Measurements from ENCODE around the gene LIPG. TPM values are rescaled to one million over a fixed set of nuclear protein-coding genes. Genes with fewer than 3 reads are reported as not detected.
A peak's percentile ranks its signal among the peaks of the same experiment; 100 is the strongest.
"Not testable (repeated sequence)": the region's sequence is repeated elsewhere in the genome, so short reads cannot be mapped to it uniquely, and the experiment has no call there.

LIPG gene
- total RNA-seq, 1 experiment from 2014 or later: 57.8 TPM

- POLR2A ChIA-PET: interaction anchor here (1.0 kb wide), 2 partner anchors 17 to 62 kb away, joined by 3 read pairs; no protein-coding TSS in a partner anchor
- intact Hi-C loops (cut with micrococcal nuclease): no loop called here
- CTCF ChIA-PET: interaction anchor here (0.6 to 3.7 kb wide), 4 partner anchors 8 to 216 kb away, joined by 3 to 9 read pairs (median 5); no protein-coding TSS in a partner anchor
- TF ChIP-seq, protein P1, sequence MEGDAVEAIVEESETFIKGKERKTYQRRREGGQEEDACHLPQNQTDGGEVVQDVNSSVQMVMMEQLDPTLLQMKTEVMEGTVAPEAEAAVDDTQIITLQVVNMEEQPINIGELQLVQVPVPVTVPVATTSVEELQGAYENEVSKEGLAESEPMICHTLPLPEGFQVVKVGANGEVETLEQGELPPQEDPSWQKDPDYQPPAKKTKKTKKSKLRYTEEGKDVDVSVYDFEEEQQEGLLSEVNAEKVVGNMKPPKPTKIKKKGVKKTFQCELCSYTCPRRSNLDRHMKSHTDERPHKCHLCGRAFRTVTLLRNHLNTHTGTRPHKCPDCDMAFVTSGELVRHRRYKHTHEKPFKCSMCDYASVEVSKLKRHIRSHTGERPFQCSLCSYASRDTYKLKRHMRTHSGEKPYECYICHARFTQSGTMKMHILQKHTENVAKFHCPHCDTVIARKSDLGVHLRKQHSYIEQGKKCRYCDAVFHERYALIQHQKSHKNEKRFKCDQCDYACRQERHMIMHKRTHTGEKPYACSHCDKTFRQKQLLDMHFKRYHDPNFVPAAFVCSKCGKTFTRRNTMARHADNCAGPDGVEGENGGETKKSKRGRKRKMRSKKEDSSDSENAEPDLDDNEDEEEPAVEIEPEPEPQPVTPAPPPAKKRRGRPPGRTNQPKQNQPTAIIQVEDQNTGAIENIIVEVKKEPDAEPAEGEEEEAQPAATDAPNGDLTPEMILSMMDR (IDR thresholded peaks at IDR 0.05; ENCODE audit: unreplicated experiment): no peak
- BruUV-seq (replicated peaks): no TSS peak
- Mint-ChIP-seq H3K27me3 (ENCODE audit: insufficient read depth, unreplicated experiment) (no peaks in the 10 kb centered on the region), H3K9me3 (ENCODE audit: unreplicated experiment) (peaks cover 10% of the 10 kb centered on the region), H3K4me1 (ENCODE audit: insufficient read depth, unreplicated experiment) (no peaks in the 10 kb centered on the region), H3K27ac (ENCODE audit: low read depth, unreplicated experiment) (no peak overlapping the region), H3K4me3 (ENCODE audit: unreplicated experiment) (no peak overlapping the region), H3K36me3 (ENCODE audit: insufficient read depth, unreplicated experiment) (no peaks in the 10 kb centered on the region)
- DNase-seq (ENCODE audit: unreplicated experiment): no peak
Observed at GRCh38 chr18:49553003-49553402, 8.9 kb upstream of the LIPG start.

- intact Hi-C loops (cut with micrococcal nuclease): no loop called here
- TF ChIP-seq, protein P1 (IDR thresholded peaks at IDR 0.05; ENCODE audit: unreplicated experiment): no peak
- Mint-ChIP-seq H3K4me1 (ENCODE audit: insufficient read depth, unreplicated experiment) (peaks cover 4% of the 10 kb centered on the region), H3K27me3 (ENCODE audit: insufficient read depth, unreplicated experiment) (no peaks in the 10 kb centered on the region), H3K36me3 (ENCODE audit: insufficient read depth, unreplicated experiment) (no peaks in the 10 kb centered on the region), H3K27ac (ENCODE audit: low read depth, unreplicated experiment) (no peak overlapping the region), H3K4me3 (ENCODE audit: unreplicated experiment) (no peak overlapping the region), H3K9me3 (ENCODE audit: unreplicated experiment) (peaks cover 10% of the 10 kb centered on the region)
- DNase-seq (ENCODE audit: unreplicated experiment): no peak
- ChIA-PET POLR2A (no interaction called here), CTCF (interaction anchor here (0.7 to 3.7 kb wide), 4 partner anchors 92 to 304 kb away, joined by 3 to 9 read pairs (median 3); no protein-coding TSS in a partner anchor)
- no TSS peak for BruUV-seq (replicated peaks)
Observed at GRCh38 chr18:49555641-49556040, 6.2 kb upstream of the LIPG start.

DNA sequence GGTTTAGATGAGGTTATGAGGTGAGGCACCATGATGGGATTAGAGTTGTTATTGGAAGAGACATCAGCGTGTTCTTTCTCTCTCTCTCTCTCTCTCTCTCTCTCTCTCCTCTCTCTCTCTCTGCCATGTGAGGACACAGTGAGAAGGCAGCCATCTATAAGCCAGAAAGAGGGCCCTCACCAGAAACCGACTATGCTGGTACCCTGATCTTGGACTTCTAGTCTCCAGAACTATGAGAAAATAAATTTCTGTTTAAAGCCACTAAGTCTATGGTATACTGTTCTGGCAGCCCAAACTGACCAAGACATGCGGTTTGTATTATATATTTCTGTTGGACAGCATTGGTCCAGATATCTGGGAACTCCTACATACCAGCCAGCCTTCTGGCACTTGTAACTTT is 3.5 kb upstream of the LIPG start:
- Mint-ChIP-seq H3K4me1 (ENCODE audit: insufficient read depth, unreplicated experiment) (peaks cover 27% of the 10 kb centered on the region), H3K27me3 (ENCODE audit: insufficient read depth, unreplicated experiment) (no peaks in the 10 kb centered on the region), H3K36me3 (ENCODE audit: insufficient read depth, unreplicated experiment) (no peaks in the 10 kb centered on the region), H3K9me3 (ENCODE audit: unreplicated experiment) (peaks cover 3% of the 10 kb centered on the region), H3K4me3 (ENCODE audit: unreplicated experiment) (no peak overlapping the region), H3K27ac (ENCODE audit: low read depth, unreplicated experiment) (no peak overlapping the region)
- BruUV-seq (replicated peaks): no TSS peak
- no peak for DNase-seq (ENCODE audit: unreplicated experiment)
- ChIA-PET CTCF (interaction anchor here (0.6 to 5.3 kb wide), 20 partner anchors 9 to 646 kb away, joined by 3 to 54 read pairs (median 4); no protein-coding TSS in a partner anchor), POLR2A (no interaction called here)
- TF ChIP-seq, protein P1 (IDR thresholded peaks at IDR 0.05; ENCODE audit: unreplicated experiment): no peak
- intact Hi-C loops (cut with micrococcal nuclease): no loop called here

DNA sequence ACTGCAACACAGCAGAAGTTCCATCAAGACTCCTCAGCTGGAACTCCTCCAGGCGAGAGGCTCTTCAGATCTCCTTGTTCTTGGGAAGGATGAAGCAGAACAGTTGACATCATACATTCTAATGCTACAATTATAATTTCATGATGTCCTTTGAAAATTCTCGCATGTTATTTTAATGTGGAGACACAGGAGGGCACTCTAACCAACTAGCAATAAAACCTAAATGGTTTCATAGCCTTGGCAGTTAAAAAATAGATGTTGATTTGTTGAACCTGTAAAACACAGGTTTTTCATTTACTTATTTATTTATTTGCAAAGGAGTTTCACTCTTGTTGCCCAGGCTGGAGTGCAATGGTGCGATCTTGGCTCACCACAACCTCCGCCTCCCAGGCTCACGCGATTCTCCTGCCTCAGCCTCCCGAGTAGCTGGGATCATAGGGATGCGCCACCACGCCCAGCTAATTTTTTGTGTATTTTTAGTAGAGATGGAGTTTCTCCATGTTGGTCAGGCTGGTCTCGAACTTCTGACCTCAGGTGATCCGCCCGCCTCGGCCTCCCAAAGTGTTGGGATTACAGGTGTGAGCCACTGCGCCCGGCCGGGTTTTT is 2.4 kb upstream of the LIPG start:
- not testable (repeated sequence) for H3K4me3 Mint-ChIP-seq (ENCODE audit: unreplicated experiment); H3K27me3 Mint-ChIP-seq (ENCODE audit: insufficient read depth, unreplicated experiment); H3K9me3 Mint-ChIP-seq (ENCODE audit: unreplicated experiment); H3K36me3 Mint-ChIP-seq (ENCODE audit: insufficient read depth, unreplicated experiment); BruUV-seq (replicated peaks); H3K27ac Mint-ChIP-seq (ENCODE audit: low read depth, unreplicated experiment)
- intact Hi-C loops (cut with micrococcal nuclease): loop anchor here (1.0 kb wide), 5 partner anchors 49 to 299 kb away; no protein-coding TSS in a partner anchor
- ChIA-PET POLR2A (interaction anchor here (0.7 to 2.3 kb wide), 2 partner anchors 101 to 131 kb away, joined by 3 to 11 read pairs; no protein-coding TSS in a partner anchor), CTCF (interaction anchor here (0.6 to 5.3 kb wide), 34 partner anchors 7 to 645 kb away, joined by 3 to 54 read pairs (median 4); no protein-coding TSS in a partner anchor)
- DNase-seq (ENCODE audit: unreplicated experiment): peak; percentile 42
- H3K4me1 Mint-ChIP-seq (ENCODE audit: insufficient read depth, unreplicated experiment): peaks cover 37% of the 10 kb centered on the region
- TF ChIP-seq, protein P1 (IDR thresholded peaks at IDR 0.05; ENCODE audit: unreplicated experiment): peak; percentile 65
